Mucosa of stomach (tissue), 1 donor: ENCODE data around the gene GSTM5.
"Not testable (repeated sequence)": the region's sequence is repeated elsewhere in the genome, so short reads cannot be mapped to it uniquely, and the experiment has no call there.

Experiments used
- H3K27me3 ChIP-seq: one replicate; pipeline ENCODE4 v1.7.0; 2013; ENCODE audit warnings: mild to moderate bottlenecking, low read length; ENCODE audit not compliant: control insufficient read depth, insufficient read depth
- H3K36me3 ChIP-seq: one replicate; pipeline ENCODE4 v1.7.0; 2013; ENCODE audit warnings: low read length; ENCODE audit not compliant: control insufficient read depth, insufficient read depth
- H3K4me1 ChIP-seq: one replicate; pipeline ENCODE4 v1.7.0; 2013; ENCODE audit warnings: mild to moderate bottlenecking, low read length; ENCODE audit not compliant: control insufficient read depth, insufficient read depth
- H3K4me3 ChIP-seq: one replicate; pipeline ENCODE4 v1.7.0; 2013; ENCODE audit warnings: low read length
- H3K9ac ChIP-seq: one replicate; pipeline ENCODE4 v1.7.0; 2013; ENCODE audit warnings: mild to moderate bottlenecking, low read length, moderate library complexity
- H3K9me3 ChIP-seq: one replicate; pipeline ENCODE4 v1.7.0; 2013; ENCODE audit warnings: mild to moderate bottlenecking, low read length, moderate library complexity; ENCODE audit not compliant: control insufficient read depth
- donor health status: Pancreatic carcinoma.

GSTM5 gene

GRCh38 chr1:109765896-109766615 is 54.0 kb downstream of the GSTM5 start:
- no peak overlapping the region for H3K4me3 ChIP-seq
- H3K4me1 ChIP-seq: peaks cover 49% of the 10 kb centered on the region
- no peaks in the 10 kb centered on the region for H3K9me3 ChIP-seq
- H3K36me3 ChIP-seq: no peaks in the 10 kb centered on the region
- H3K9ac ChIP-seq: no peak overlapping the region
- no peaks in the 10 kb centered on the region for H3K27me3 ChIP-seq

- not testable (repeated sequence) for H3K36me3 ChIP-seq, H3K27me3 ChIP-seq, H3K9me3 ChIP-seq, H3K4me3 ChIP-seq
- peak overlapping the region; percentile 12 for H3K9ac ChIP-seq
- peaks cover 42% of the 10 kb centered on the region for H3K4me1 ChIP-seq
Measured at GRCh38 chr1:109766991-109767636, 55.1 kb downstream of the GSTM5 start.
